Limb (tissue), 2 donors: Measurements from ENCODE around the gene ADAM33.

ENCODE experiments used
- DNase-seq, 2 donors: peaks; one replicate each; pipeline ENCODE4 v3.0.0-alpha.2; 2016; ENCODE audit errors: extremely low spot score in 2 of 2

ADAM33 gene

DNA sequence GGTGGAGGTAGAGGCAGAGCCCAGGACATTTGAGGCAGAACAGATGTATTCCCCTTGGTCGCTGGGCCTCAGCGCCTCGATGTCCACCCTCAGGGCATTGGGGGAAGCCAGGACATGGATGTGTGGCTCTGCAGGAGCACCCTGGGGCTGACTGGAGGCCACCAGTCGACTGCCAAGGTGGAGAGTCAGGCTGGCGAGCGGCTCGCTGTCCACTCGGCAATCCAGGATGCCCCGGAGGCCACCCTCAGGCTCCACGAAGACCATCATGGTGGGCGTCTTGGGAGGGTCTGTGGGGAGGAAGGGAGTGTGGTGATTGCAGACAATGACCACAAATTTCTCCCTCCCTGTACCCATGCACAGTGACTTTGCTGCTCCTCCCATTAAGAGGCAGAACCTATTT, 8.2 kb upstream of the ADAM33 start:
- DNase-seq, result no peak

DNA sequence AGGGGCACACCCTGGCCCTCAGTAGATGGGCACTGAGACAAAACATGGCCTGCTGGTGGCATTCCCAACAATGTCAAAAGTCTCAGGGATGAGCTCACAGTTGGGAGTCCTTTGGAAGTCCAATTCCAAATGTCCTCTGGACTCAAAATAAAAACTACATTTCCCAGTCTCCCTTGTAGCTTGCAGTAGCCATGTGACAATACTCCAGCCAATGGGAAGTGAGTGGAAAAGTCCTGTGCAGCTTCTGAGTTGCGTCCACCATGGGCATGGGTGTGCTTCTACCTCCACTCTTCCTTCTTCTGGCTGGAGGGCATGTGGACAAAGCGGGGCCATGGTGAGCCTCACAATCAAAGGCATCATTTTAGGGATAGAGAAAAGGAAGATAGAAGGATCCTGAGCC, 5.8 kb upstream of the ADAM33 start:
- peak in 1 of 2 donors; percentile 63 for DNase-seq

DNA sequence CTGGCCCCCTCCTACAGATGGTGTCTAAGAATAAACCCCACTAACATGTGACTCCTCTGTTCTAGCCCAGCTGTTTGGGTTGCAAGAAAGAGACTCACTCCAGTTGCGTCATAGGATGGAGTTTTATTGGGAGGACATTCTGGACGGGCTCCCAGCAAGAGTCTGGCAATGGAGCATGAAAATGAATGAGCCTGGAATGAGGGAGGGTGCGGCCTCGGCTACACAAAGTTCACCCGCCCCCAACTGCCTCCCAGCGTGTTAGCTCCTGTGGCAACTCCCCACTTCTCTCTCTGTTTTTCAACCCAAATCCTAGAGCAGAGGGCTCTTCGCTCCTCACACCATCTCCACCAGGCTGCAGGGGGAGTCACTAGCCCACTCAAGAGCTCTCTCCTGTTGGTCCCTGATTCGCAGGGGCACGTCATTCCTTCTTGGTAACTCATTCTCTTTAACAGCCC, 5.1 kb upstream of the ADAM33 start:
- peak; percentile 82 to 91 for DNase-seq

DNA sequence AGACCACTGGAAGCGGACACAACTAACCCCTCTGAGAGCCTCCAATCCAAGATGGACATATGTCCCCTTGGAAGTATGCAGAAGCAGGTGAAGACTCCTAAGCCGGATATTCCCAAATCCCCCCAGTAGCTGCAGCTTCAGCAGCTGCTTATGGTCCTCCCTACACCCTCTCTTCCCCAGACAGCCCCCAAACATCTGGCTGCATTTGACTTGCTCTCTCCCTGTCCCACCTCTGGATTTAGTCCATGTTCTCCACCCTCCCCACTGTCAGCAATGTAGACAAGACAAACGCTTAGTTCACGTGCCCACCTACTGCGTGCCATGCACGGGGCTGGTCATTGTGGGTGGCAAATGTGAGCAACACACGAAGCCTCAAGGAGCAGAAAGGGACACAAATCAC, 4.6 kb upstream of the ADAM33 start:
- no peak for DNase-seq

DNA sequence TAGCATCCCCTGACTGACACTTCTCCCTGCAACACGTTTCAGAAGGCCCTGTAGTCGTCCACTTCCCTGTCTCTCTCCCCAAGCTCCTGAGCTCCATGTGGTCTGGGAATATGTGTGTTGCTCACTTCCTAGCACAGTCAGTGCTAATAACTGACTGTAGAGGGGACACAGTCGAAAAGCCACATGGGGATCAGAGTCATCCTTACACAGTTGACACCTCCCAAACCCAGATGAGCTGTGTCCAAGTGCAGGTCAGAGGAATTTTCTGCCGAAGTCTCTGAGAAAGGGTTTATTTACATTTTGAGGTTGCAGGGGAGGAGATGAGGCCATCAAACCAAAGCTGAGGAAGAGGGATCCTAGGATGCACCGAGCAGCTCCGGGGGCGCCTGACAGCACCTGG, 3.5 kb upstream of the ADAM33 start:
- DNase-seq, result no peak

DNA sequence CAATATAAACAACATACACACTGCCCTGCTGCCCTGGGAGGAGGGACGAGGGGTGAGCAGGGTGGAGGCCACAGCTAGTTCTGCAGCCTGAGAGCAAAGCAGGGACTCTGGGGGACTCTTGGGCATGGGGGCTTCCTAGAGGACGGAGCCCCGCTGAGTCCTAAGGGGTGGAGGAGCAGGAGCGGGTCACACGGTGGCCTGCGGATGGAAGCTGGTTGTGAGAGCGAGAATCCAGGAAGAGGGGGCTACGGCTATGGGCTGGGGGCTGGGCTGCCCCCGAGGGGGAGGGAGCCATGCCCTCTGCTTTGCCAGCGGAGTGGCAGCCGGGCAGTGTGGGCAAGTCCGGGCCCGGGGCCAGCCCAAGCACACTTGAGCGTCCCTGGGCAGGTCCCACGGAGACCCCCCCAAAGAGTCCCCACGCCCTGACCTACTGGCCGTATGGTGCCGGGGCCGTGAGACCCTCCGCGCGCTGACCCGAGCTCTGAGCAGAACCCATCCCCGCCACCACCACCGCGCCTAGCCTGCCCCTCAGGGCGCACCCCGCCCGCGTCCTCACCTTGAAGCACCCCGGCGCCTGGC, 369 bp downstream of the ADAM33 start:
- DNase-seq, result no peak

DNA sequence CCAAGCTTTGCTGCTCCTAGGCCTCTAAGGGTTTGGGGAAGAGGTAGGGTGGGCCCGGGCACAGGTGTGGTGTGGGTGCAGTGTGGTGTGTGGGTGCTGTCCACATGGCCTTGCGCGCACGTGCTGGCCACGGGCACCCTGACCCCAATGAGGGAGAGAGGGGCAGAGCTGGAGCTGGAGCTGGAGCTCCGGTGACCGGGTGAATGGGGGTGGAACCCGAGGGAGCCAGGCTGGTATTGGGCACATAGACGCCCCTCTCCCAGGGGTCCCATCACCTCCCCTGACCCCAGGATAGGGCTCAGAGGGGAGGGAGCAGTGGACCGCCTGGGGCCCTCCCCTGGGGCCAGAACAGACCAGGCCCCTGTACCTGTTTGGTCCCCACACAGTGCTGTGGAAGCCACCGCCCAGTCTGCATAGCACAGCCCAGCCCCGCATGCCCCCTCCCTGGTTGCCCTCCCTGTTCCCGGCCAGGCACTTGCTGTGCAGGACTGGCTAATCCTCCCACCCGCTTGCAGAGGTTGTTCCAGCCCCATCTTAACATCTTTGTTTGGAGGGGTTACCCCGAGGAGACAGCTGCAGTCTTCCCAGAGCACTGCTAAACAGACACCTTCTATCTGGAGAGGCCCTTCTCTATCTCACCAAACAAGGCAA, 984 bp downstream of the ADAM33 start:
- DNase-seq, result no peak

DNA sequence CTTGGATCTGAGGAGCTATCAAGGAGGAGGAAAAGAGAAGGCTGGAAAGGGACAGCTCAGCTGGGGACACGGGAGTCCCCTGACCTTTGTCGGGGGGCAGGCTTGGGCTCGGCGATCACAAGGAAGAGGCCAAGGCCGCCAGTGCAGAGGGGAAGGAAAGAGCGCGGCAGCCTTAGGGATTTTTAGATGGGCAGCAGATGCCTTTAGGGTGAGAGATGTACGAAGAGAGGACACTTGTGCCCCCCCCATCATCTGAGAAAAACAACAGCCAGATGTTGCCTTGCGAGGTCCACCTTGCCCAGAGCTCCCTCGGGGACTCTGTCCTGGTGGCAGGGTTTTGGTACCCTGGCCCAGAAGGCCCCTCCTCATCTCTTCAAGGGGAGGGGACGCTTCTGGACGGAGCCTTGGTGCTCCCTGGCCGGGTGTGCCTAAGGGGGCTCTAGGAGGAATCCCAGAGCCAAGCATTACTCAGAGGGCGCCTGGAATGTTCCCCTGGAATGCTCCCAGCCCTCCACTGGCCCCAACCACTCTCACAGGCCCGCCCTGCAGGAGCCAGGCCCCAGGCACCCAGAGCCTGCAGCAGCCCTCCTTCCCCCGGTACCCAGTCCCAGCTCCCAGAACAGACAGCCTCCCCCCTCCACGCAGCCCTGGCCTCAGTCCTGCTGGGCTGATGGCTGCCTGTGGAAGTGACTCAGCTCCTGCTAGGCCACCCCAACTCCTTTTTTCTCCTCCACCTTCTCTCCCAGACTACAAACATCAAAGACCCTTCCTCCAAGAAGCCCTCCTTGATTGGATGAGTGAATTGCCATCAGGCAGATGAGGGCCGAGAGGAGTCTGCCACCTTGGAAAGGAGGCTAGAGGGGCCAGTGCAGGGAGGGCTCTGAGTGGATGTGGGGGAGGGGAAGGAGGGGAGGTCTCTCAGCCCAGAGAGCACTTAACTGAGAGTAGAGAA, 1.8 kb downstream of the ADAM33 start:
- no peak for DNase-seq

DNA sequence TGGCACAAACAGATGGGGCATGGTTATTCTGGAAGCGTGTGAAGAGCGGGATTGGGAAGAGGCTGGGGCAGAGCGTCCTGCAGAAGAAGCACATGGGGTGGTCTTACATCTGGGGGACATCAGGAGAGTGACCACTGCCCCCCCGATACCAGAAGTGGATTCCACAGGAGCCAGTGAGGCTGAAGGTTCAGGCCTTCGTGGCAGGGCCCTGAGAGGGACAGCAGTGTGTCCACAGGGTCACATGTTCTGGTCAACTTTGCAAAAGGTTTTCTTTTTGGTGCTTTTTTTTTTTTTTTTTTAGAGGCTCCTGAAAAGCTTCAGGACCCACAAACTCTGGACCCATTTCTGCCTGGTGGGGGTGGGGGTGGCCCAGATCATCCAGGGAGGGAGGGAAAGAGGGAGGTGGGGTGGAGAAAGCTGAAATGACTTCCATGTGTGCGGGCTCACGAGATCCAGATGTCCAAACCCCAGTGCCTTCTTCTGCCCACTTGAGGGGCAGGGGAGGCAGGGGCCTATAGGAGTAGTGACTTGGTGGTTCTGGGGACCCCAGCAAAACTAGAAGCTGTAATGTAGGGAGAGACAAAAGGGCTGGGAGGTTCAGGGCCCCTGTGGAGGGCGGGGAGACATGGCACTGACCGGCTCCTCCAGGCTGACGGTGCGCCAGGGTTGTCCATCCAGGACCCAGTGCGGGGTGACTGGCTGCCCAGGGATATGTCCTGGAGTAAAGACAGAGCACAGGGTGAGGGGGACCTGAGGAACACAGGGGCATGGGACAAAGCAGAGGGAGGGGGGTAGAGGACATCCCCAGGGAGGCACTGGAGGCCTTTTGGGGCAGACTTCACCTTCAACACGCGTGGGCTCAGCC, 2.7 kb downstream of the ADAM33 start:
- DNase-seq, result no peak

DNA sequence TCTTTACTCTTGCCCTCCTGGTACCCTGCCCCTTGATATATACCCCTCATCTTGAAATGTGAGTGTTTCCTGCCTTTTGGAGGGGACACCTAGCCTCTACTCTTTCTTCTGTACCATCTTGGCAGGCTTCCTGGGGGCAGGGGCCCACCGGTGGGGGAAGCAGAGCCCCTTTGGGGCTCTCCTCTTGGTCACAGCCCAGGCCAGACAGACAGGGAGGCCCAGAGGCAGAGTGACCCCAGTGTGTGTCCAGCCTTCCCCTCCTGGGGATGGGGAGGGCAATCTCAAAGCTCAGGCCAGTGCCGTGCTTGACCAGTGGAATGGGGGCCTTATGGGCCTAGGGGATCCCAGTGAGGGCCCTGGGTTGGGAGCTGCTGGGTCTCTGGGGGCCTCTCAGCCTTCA, 3.6 kb downstream of the ADAM33 start:
- no peak for DNase-seq

DNA sequence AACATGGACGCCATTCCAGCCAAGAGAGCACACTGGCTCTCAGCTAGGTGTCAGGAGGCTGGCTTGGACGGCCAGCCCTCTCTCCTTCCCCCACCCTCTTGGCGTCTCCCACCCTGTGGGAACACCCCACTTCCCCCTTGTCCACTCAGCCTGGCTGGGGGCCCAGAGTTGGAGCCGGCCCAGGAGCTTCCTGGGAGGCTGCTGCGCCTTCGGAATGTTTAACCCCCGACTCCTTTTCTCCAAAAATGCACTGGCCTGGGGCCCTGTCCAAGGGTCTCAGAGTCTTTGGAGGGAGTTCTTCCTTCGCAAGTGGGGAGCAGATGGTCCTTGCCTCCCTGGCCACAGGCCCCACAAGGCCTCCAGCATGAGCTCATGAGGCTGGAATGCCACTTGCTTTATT, 4.1 kb downstream of the ADAM33 start:
- DNase-seq, result no peak

DNA sequence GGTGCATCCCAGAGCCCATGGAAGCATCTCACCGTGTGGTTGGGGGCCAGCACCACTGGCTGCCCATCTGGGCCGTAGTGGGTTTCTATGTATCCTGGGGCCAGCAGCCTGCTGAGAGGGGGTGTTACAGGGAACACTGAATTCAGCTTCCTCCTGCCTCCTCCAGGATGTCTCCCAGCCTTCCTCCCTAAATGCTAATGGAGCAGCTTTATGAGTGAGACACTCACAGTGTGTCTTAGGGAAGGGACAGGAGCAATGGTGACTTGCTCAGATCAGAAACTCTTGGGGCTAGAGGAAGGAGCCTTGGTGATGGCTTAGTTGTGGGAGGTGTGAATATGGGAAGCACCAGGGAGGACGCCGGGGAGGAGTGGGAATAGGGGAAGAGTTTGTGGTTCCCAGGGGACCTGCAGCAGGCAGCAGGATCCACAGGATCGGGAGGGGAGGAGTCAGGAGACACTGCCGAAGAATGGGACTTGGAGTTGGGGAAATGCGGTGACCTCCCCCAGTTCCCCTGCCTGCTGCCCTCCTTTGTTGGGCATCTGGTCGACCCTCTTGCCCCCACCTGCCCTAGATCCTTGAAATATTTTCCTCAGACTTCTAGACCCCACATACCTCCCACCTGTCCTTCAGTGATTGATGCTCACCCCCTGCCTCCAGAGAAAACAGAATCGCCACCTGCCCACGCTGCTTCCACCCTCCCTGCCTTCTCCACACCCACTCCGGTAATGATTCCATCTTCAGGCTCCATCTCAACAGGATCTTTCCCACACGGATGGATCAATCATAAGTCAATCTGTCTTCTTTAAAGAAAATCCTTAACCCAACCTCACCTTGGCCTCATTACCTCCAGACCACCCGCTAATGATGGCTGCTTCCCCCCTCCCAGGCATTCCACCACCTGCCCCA, 6.6 kb downstream of the ADAM33 start:
- no peak for DNase-seq

DNA sequence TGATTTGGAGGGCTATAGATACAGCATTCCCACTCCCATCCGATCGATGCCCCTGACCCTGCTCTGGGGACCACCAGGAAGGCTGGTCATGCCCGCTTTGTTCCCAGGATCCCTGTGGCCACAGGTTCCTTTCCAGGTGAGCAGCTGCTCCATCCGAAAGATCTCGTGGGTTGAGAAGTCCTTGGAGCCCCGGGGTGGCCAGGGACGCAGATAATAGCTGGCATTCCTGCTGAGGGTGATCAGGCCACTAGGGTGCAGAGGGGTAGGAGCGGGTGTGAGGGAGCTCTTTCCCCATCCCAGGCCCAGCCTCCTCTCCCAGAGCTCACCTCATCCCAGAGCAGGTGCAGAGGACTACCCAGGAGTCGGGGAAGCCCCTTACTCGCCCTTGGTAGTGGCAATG, 7.4 kb downstream of the ADAM33 start:
- DNase-seq, result no peak

DNA sequence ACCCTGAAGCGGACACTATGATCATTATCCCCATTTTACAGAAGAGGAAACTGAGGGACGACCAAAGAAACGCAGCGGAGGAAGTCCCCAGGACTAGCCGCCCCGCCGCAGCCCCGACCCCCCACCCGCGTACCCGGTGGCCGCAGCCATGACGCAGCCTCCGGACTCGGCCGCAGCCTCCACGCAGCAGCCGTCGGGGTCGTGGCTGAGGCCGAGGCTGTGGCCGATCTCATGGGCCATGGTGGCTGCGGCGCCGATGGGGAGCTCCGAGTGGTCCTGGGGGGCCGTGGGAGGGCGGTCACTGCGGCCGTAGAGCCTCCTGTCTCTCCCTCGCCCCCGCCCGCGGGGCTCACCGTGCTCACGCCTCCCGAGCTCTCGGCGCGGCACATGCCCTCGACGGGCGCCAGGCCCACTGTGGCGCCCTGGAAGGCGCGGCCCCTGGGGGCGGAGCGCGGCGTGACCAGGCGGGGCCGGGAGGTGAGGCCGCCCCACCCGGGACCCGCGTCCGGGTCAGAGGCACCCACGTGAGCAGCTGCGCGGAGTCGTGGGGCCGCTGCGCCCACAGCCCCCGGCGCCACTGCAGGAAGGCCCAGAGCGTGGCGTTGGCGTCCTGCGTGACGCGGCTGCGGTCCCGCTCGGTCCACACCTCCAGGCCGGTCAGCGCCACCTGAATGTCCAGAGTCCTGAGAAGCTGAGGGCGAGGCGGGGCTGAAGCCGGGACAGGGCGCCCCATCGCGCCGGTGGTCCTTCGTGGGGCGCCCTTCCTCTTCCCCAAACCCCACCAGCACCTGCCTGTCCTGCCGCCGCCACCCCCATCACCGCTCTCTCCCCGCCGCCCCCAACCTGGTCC, 8.4 kb downstream of the ADAM33 start:
- no peak for DNase-seq

DNA sequence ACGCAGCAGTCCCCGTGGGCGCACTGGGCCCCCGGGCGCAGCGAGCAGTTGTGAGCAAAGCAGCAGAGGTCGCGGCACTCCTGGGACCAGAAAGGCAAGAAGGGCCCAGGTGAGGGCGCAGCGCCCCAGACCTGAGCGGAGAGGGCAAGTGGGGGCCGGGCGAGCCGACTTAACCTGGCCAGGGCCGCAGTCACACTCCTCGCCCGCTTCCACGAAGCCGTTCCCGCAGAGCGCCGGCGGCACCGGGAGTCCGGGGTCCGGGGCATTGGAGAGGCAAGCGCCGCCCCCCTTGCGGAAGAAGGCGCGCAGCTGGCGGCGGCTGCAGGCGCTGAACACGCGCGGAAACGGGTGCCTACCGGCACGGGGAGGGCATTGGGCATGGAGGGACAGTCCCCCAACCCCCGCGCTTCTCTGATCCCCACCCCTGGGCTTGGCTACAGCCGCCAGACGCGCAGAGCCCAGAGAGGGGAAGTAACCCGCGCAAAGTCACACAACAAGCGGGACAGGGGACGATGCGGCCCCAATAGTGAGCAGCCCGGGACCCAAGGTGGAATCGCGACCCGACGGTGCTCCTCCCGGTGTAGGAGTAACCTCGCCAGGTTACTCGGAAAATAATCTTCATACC, 9.2 kb downstream of the ADAM33 start:
- no peak for DNase-seq

DNA sequence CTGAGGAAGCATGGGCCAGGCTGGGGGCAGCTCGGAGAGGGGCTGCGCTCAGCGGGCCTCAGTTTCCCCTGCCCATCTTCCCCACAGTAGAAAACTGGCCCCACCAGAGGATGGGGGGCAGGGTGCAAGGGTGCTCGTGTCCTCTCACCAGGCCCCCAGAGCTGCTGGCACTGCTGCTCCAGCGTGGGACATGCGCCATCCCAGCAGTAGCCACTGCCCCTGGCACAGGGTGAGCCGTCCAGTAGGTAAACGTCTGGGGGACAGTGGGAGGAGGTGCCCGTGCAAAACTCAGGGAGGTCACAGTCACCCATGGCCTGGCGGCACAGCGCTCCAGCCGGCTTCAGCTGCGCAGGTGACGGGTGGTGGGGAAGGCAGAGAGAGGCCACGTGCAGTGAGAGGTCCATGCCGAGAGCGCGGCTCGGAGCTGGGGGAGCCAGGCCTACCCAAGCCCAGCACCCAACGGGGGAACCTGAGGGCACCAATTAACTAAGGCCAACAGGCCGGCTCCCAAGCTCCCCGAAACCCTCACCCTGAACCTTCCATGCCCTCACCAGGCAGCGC, 9.7 kb downstream of the ADAM33 start:
- DNase-seq, result no peak

DNA sequence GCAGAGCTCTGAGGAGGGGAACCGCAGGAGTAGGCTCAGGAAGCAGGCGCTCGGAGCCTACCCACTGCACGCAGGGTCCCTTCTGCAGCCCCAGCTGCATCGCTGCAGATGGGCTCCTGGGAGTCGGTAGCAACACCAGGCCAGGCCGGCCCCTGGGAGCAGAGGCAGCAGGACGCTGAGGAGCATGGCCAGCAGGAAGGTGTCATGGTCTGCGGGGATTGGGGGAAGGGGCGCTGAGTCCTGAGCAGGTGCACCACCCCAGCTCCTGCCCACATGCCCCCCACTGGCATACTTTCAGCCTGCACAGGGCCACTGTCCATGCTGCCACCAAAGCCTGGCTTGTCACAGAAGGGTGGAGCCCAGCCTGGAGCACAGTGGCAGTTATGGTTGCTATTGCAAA, 10.9 kb downstream of the ADAM33 start:
- DNase-seq, result no peak

DNA sequence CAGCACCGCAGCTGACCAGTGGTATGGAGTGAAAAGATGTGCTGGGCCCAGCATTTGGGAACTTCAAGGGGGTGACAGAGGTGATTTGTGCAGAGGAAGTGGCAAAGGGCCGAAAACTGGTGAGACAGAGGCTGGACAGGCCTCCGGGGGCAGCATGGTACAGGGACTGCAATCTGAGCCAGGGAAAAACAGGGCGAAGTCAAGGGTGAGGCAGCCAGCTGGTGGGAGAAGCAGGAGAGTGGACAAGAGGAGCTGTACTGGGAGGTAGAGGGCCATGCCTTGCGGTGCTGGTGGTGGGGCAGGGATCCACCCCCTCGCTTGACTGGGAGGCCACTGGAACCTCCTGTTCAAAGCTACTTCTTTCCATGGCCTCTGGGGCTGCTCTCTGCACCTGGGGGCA, 11.3 kb downstream of the ADAM33 start:
- DNase-seq, result no peak
